GM18519 (cell line): ENCODE measurements around the gene WNT3A.

Experiments
- ATAC-seq: cut with Tn5 transposase; IDR thresholded peaks from one replicate; pipeline ENCODE4 v1.9.1; 2021; ENCODE audit warnings: mild to moderate bottlenecking, moderate library complexity; ENCODE audit not compliant: unreplicated experiment, low FRiP score

The WNT3A gene

DNA sequence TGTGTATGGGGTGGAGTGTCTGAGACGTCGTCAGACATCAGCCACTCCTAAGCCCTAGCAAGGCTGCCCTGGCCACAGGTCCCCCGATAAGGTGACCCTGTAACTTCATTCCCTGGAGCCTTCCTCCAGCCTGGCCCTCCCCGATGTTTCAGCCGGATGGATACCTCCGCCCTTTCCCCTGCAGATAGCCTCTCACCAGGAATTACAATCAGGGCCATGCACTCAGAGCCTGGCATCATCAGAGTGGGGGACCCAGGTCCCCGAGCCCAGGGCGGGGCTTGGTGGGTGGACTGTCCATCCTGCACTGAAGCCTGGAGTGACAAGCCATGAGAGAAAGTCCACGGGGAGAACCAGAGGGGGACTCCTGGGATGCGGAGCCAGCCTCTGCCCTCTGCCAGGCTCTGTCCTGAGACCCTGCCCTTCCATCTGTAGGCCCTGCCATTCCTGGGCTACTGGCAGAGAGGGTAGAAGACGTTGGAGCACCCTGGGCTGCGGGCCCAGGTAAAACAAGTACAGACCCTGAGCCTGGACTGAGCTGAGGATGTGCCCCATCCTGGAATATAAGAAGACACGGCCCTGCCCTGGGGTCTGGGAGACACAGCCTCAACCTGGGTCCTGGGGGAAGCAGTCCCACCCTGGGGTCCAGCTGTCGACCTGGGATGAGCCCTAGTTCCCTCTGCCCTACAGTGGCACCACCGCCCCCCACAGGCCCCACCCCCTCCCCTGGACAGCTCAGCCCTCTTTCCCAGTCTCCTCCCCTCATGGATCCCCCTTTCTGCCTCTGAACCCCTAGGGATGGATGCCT, 58.9 kb downstream of the WNT3A start:
- no peak for ATAC-seq

DNA sequence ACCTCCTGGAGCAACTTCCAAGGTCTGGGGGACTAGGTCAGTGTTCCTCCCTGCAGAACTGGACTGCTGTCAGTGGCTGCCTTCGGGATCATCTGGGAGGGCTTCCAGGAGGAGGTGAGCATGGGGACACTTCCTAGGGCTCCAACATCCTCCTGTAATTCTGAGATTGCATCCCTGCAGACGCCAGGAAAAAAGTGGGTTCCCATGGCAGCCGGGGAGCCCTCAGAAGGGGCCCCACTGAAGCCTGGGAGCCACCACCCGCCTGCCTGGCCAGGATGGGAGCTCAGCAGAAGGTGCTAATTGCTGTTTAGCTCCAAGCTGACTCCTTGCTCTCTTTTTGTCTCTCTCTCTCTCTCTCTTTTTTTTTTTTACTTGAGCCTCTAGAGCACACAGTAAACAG, 59.6 kb downstream of the WNT3A start:
- no peak for ATAC-seq

DNA sequence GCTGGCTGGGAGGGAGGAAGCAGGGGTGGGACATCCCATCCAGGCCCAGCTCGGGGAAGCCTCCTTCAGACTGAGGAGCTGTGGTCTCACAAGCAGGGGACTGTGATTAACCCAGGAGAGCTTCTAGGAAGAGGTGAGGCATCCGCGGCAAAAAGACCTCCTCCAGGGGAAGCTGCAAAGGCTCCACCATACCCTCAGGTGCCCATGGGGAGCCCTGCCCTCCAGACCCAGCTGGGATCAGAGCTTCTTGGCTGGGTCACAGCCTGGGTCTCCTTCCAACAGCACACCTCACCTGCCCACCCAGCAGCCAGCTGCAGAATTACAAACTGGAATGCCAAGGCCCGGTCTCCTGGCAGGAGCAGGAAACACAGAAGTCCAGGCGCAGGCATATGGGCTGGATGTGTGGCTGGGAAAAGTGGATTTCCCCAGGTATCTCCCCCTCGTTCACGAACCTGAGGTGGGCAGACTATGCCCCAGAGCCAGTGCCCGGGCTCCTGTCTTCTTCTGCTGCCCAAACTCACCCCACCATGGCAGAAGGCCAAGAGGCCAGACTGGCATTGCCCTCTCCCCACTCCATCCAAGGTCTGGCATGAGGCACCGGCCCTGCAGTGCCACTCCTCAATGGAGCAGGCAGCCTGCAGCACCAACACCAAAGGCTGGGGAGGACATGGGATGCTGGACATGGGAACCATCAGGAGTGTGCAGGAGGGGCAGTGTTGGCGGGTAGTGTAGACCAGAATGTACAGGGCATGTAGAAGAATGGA, 60.3 kb downstream of the WNT3A start:
- ATAC-seq: no peak

DNA sequence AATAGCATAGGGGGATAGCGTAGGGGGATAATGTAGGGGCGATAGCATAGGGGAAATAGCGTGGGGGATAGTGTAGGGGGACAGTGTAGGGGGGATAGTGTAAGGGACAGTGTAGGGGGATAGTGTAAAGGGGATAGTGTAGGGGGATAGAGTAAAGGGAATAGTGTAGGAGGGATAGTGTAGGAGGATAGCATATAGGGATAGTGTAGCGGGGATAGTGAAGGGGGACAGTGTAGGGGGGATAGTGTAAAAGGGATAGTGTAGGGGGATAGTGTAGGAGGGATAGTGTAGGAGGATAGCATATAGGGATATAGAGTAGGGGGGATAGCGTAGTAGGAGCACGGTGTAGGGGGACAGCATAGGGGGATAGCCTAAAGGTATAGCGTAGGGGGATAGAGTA, 61.6 kb downstream of the WNT3A start:
- ATAC-seq: no peak

DNA sequence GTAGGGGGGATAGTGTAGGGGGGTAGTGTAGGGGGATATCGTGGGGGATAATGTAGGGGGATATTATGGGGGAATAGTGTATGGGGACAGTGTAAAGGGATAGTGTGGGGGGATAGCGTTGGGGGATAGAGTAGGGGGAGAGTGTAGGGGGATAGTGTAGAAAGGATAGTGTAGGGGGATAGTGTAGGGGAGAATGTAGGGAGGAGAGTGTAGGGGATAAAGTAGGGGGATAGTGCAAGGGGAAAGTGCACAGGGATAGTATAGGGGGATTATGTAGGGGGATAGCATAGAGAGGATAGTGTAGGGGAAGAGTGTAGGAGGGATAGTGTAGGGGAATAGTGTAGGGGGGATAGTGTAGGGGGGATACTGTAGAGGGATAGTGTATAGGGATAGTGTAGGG, 63.4 kb downstream of the WNT3A start:
- ATAC-seq: no peak

DNA sequence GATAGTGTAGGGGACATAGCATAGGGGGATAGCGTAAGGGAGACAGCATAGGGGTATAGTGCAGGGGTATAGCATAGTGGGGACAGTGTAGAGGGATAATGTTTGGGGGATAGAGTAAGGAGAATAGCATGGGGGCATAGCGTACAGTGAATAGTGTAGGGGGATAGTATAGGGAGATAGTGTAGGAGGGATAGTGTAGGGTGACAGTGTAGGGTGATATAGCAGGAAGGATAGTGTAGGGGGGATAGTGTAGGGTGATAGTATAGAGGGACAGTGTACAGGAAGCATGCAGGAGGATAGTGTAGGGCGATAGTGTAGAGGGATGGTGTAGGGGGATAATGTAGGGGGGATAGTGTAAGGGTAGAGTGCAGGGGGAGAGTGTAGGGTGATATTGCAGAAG, 64.1 kb downstream of the WNT3A start:
- no peak for ATAC-seq

DNA sequence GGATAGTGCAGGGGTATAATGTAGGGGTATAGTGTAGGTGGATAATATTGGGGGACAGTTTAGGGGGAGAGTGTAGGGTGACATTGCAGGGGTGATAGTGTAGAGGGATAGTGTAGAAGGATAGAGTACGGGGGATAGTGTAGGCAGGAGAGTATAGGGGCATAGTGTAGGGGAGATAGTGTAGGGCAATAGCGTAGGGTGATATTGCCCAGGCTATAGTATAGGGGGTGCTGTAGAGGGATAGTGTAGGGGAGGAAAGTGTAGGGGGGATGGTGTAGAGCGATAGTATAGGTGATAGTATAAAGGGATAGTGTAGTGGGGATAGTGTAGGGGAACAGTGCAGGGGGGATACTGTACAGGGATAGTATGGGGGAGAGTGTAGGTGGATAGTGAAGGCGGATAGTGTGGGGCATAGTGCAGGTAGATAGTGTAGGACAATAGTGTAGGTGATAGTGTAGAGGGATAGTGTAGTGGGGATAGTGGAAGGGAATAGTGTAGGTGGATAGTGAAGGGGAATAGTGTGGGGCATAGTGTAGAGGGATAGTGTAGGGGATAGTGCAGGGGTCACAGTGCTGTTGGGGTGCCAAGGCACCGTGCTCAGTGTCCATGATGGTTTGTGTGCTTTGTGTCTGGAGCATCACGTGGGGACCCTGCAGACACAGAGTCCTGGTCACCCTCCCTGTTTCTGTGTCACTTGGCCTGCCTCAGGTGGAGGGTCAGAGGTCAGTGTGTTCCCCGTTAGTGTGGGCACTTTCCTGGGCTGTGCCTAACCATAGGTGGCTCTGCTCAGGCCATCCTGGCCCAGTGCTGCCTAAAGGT, 65.2 kb downstream of the WNT3A start:
- ATAC-seq: no peak

DNA sequence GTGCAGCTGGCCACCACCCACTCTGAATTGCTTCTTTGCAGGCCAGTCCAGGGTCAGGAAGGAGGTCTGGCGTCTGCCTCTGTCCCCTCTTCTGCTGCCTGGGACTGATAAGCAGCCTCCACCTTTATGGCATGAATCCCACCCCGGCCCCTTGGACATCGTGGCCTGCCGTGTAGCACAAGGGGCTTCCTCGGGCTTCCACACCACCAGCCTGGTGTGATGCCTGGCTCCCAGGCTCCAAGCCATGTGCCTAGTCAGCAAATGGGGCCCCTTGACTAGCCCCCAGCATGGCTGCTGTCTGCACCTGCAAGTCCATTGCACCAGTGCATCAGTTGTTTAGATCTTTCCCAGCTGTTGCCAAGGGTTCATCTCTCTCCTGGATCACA, 65.9 kb downstream of the WNT3A start:
- ATAC-seq: no peak

DNA sequence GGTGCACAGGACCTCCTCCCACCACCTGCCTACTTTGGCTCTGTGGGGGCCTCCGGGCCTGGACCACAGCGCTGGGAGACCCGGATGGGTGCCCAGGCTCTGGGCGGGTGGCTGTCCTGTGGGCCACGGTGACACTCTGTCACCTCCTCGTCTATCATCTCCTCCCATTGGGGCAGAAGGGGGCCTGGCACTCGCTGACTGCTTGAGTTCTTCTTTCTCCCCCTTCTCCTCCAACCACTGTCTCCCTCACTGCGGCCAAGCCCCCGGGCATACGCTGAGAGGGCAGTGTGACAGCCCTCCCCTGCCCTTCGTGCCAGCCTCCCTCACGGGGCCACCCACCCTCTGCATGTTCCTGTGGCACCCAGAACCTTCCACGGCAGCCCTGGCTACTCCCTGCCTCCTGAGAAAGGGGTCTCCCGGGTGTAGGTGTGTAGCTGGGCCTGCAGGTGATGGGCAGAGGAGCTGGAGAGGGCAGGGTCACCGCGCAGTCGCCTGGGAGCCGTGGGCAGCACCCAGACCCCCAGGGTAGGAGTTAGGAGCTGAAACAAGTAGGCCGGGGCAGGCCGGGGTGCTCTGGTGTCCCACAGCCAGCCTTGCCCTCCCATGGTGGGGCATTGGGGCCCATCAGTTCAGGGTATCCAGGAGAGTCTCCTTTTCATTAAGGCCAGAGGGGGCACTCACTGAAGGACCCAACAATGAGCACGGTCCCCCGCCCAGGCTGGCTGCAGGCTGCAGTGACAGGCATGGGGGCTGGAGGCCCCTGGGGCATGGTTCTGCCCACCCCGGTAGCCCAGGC, 66.5 kb downstream of the WNT3A start:
- no peak for ATAC-seq

DNA sequence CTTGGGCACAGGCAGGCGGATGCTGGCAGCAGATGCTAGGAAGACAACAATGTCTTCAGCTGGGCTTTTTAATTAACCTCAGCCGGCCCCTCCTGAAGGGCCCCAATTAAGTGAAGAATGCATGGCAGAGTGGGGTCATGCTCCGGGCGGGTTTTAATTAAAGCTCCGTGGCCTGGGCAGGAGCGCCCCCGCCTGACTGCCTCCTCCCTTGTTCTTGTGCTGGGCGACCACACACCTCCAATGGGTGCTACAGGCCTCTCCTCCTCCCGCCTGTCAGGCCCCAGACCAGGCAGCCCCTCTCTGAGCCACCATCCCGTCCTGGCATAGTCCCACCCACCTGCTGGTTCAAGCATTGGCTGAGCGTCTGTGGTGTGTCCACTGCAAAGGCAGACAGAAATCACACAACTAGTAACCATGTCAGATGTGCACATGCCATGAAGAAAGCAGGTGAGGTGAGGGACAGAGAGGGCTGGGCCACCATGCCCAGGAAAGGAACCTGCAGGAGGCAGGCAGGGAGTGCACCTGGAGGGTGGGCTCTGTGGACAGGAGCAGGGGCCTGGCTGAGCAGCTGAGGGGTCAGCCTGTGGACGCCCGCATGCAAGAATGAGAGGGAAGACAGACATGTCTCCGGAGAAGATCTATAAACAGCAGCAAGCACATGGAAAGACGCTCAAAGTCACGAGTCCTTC, 67.2 kb downstream of the WNT3A start:
- no peak for ATAC-seq

DNA sequence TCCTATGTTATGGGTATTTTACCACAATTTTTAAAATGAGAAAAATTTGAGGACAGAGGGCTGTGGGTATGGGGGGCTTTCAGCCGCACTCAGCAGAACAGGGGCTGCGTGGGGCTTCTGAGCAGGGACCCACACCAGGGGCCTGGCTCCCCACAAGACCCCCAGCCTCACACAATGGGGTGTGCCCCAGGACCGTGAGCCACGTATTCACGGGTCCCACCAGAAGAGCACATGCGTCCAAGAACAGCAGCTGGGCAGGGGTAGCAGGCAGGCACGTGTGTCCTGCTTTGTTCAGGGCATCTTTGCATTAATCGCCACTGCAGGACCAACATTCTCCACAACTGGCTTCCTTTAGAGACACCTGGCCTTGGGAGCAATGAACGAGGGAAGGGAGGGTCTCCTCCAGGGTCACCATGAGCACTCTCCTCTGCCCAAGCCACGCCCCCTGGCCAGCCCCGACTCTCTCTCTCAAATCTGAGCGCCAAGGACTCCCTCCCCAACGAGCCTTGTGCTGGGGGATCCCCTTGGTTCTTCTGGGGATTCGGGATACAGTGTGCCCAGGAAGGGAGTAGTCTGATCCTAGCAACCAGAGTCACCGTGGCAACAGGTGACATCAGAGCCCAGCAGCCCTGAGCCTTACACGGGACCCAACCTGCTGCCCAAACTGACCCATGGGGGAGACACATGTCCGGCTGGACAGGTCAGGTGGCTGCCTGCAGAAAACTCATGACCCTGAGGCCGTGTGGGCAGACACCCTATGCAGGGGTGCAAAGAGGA, 68.3 kb downstream of the WNT3A start:
- ATAC-seq: no peak

DNA sequence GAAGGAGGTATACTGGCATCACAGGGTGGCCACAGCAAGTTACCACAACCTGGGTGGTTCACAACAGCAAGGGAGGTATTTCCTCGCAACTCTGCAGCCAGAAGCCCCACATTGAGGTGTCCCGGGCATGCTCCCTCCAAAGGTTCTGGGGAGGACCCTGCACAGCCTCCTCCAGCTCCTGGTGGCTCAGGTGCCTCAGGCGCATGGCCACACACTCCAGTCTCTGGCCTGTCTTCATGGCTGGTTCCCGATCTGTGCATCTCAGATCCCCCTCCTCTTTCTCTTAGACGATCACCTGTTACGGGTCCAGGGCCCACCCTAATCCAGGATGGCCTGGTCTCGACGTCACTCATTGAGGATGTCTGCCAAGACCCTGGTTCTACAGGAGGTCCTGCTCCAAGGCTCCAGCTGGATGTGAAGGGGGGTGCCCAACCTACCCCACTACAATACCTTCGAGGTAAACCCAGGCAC, 69.0 kb downstream of the WNT3A start:
- no peak for ATAC-seq

DNA sequence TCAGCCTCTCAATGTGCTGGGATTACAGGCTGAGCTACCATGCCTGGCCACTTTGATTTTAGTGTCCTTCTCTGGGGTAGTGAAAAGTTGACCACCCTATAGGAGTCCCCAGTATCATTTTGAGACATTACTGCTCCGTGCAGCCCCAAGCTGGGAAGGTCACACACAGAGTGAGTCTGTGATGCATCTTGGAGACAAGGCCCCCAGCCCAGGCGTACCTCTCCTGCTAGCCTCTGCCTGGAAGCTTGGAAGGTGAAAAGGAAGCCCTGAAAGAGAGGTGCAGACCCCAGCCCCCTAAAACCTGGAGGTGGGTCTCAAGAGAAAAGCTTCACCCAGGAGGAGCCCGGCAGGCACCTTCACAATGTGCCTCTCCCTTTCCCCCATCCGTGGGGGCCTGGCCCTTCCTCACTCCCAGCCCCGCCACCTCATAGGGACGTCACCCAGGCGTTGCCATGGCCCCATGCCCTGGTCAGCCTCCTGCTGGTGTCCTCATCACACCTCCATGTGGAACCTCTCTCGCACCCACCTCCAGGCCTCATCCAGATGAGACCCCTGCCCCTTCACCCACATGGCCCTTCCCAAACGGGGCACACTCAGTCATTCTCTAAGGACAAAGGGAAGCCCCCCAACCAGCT, 70.1 kb downstream of the WNT3A start:
- ATAC-seq: no peak

DNA sequence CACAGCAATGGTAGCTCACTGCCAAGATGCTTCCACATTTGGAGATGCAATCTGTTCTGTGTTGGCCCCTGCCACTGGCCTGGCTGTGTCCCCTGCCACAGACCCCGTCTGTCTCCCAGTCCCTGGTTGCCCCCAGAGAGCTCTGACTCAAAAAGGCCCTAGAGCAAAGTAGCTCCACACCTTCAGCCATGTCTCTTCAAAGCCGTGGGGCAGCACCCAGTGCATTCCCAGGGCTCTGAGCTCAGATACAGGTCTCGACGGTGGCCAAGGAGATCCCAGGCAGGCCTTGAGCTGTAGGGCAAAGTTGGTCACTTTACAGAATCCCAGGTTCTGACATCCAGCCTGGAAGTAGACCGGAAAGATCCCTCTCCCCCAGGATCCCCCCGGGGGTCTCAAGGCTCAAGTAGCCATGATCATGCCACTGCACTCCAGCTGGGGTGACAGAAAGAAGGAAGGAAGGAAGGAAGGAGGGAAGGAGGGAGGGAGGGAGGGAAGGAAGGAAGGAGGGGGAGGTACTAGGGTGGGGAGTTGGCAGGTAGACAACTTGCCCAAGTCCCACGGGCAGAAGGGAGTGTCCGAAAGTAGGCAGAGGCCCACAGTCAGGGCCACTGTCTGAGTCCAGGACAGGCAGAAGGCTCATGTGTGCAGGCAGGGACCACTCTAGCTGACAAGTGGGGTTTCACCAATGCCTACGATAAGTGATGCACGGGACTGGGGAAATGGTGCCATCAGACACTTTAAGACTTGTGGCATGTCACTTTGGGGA, 71.0 kb downstream of the WNT3A start:
- no peak for ATAC-seq

DNA sequence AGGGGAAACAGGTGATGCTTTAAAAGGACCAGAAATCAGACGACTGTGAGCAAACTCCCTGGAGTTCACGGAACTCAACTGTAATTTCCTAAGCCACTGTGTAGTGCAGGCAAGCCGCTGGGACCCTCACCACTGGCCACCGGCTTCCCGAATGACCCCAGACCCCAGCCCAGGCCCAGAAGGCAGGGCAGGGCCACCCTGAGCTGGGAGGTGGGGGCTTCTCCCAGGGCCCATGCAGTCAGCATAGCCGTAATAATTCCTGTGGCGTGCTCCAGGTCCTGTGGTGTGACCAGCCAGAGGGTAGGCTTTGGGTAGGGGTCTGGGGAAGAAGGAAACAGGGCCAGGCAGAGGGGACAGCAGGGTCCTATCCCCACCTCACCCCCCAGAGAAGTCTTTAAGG, 72.2 kb downstream of the WNT3A start:
- ATAC-seq: no peak

DNA sequence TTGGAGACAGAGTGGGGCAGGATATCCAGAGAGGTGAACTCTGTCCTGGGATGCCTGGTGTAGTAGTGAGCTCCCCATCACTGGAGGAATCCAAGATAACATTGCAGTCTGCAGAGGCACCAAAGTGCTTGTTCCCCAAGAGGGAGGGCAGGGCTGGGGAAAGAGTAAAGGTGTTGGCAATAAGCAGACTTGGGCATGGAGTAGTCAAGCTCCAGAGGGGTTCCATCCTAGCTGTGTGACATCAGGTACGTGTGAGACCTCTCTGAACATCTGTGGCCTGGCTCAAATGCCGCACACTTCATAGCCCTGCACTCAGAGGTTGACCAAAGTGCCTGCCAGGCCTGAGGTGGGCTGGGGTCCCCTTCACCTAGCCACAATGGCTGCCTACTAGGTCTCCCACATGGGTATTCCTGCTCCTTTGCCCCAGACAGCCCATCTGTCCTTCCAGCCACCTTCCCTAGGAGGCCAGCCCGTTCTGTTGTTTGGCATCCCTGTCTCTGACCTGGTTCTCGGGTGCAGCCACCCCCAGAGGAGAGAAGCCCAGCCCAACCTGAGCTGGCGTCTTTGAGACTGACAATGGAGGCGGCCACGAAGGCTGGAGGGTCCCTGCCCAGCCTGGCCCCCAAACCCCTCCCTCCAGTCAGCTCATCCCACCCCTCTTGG, 72.9 kb downstream of the WNT3A start:
- no peak for ATAC-seq

DNA sequence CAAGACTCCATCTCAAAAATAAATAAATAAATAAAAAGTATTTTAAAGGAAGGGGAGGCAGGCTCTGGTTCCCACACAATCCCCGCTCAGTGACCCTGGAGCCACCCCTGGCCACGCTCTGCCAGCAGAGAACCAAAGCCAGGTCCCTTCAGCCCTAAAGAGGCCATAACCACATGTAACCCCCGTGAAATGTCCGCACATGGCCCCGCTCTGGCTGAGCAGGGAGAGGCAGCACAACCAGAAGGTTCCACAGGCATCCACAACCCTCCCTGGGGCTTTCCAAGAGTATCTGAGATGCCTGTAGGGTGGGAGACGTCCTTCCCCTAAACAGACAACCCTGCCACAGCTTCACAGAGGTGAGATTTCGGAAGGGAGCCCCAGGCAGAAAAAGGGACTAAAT, 74.3 kb downstream of the WNT3A start:
- no peak for ATAC-seq
